ENCODE results near the gene CDC6. TPM values are rescaled to one million over a fixed set of nuclear protein-coding genes. Genes with fewer than 3 reads are reported as not detected.
"Not testable (repeated sequence)": the region's sequence is repeated elsewhere in the genome, so short reads cannot be mapped to it uniquely, and the experiment has no call there.

Gene CDC6
- total RNA-seq, 1 donor from 2014 or later, result 0.55 TPM

- no peak for DNase-seq
- H3K27ac ChIP-seq (replicated peaks), result peak overlapping the region; percentile 54
- intact Hi-C loops (cut with micrococcal nuclease), result loop anchor here (10.0 kb wide), 1 partner anchor 91 kb away; no protein-coding TSS in a partner anchor
- TF ChIP-seq CTCF (IDR thresholded peaks at IDR 0.05; ENCODE audit: borderline replicate concordance), result no peak
- H3K4me3 ChIP-seq, result no peak overlapping the region
- peaks cover 63% of the 10 kb centered on the region for H3K4me1 ChIP-seq
- no peaks in the 10 kb centered on the region for H3K27me3 ChIP-seq (ENCODE audit: low read depth)
- H3K9me3 ChIP-seq (replicated peaks), result no peaks in the 10 kb centered on the region
- no peaks in the 10 kb centered on the region for H3K36me3 ChIP-seq
Measured at GRCh38 chr17:40295488-40296436, 8.1 kb downstream of the CDC6 start.

GRCh38 chr17:40297511-40297910 is 9.8 kb downstream of the CDC6 start:
- Histone ChIP-seq H3K4me1 (peaks cover 52% of the 10 kb centered on the region), H3K36me3 (no peaks in the 10 kb centered on the region), H3K27ac (replicated peaks) (peak overlapping the region; percentile 54), H3K27me3 (ENCODE audit: low read depth) (no peaks in the 10 kb centered on the region), H3K9me3 (replicated peaks) (no peaks in the 10 kb centered on the region), H3K4me3 (no peak overlapping the region)
- no peak for TF ChIP-seq CTCF (IDR thresholded peaks at IDR 0.05; ENCODE audit: borderline replicate concordance)
- intact Hi-C loops (cut with micrococcal nuclease), result loop anchor here (10.0 kb wide), 1 partner anchor 93 kb away; no protein-coding TSS in a partner anchor
- no peak for DNase-seq

GRCh38 chr17:40298726-40299125 is 11.0 kb downstream of the CDC6 start:
- Histone ChIP-seq H3K27ac (replicated peaks) (peak overlapping the region; percentile 48), H3K9me3 (replicated peaks) (no peaks in the 10 kb centered on the region), H3K27me3 (ENCODE audit: low read depth) (no peaks in the 10 kb centered on the region), H3K4me3 (no peak overlapping the region), H3K36me3 (no peaks in the 10 kb centered on the region), H3K4me1 (peaks cover 54% of the 10 kb centered on the region)
- DNase-seq, result no peak
- no peak for TF ChIP-seq CTCF (IDR thresholded peaks at IDR 0.05; ENCODE audit: borderline replicate concordance)
- intact Hi-C loops (cut with micrococcal nuclease), result loop anchor here (10.0 kb wide), 1 partner anchor 94 kb away; no protein-coding TSS in a partner anchor

GRCh38 chr17:40299159-40299757 is 11.6 kb downstream of the CDC6 start:
- not testable (repeated sequence) for H3K9me3 ChIP-seq (replicated peaks); DNase-seq; H3K36me3 ChIP-seq; H3K4me3 ChIP-seq; H3K27me3 ChIP-seq (ENCODE audit: low read depth)
- H3K4me1 ChIP-seq, result peaks cover 54% of the 10 kb centered on the region
- intact Hi-C loops (cut with micrococcal nuclease), result loop anchor here (10.0 kb wide), 1 partner anchor 94 kb away; no protein-coding TSS in a partner anchor
- H3K27ac ChIP-seq (replicated peaks), result peak overlapping the region; percentile 48

GRCh38 chr17:40301315-40301714 is 13.6 kb downstream of the CDC6 start:
- peak; percentile 51 for TF ChIP-seq CTCF (IDR thresholded peaks at IDR 0.05; ENCODE audit: borderline replicate concordance)
- no peak overlapping the region for H3K4me3 ChIP-seq
- H3K27me3 ChIP-seq (ENCODE audit: low read depth), result no peaks in the 10 kb centered on the region
- H3K9me3 ChIP-seq (replicated peaks), result no peaks in the 10 kb centered on the region
- peaks cover 56% of the 10 kb centered on the region for H3K4me1 ChIP-seq
- H3K27ac ChIP-seq (replicated peaks), result no peak overlapping the region
- DNase-seq, result no peak
- no peaks in the 10 kb centered on the region for H3K36me3 ChIP-seq
- intact Hi-C loops (cut with micrococcal nuclease), result loop anchor here (5.0 kb wide), 1 partner anchor 51 kb away; no protein-coding TSS in a partner anchor

Measured in left ventricle myocardium inferior (tissue), 1 donor.